Measurements from ENCODE around the gene C8G.
A peak's percentile ranks its signal among the peaks of the same experiment; 100 is the strongest.

Gene C8G

GRCh38 chr9:136944519-136945332, at the start of gene C8G, which contains the start of gene FBXW5:
Gene C8G, plus strand, starts transcription at chr9:136945243. Its CDS starts 78 bp downstream, at chr9:136945321.
Gene FBXW5, minus strand, starts transcription at chr9:136944738. Its CDS starts 655 bp downstream, at chr9:136944083.
- Histone ChIP-seq H3K4me3 (ENCODE audit: low read depth in 1 of 2, low read length in 2 of 2) (peak within 1 kb of the TSS; percentile 82 to 94; a peak in 3 of 4 replicates), H3K4me1 (ENCODE audit: insufficient read depth, low read length) (peaks cover 35% of the 10 kb centered on the region), H3K27me3 (ENCODE audit: insufficient read depth, low read length, poor library complexity) (no peaks in the 10 kb centered on the region), H4K20me1 (ENCODE audit: insufficient read depth, low read length) (peaks cover 17% of the 10 kb centered on the region), H3K9ac (ENCODE audit: low read depth, low read length) (peak within 1 kb of the TSS; percentile 89), H3K9me3 (ENCODE audit: insufficient read depth, low read length, severe bottlenecking) (no peaks in the 10 kb centered on the region), H3K27ac (ENCODE audit: low read length) (peak within 1 kb of the TSS; percentile 84), H2AFZ (ENCODE audit: low read depth, low read length) (peak within 1 kb of the TSS; percentile 71), H3K4me2 (ENCODE audit: insufficient read depth, low read length) (peak within 1 kb of the TSS; percentile 91), H3K79me2 (ENCODE audit: insufficient read depth, low read length) (peaks cover 23% of the 10 kb centered on the region), H3K36me3 (ENCODE audit: insufficient read depth, low read length) (peaks cover 32% of the 10 kb centered on the region)
- no peak for TF ChIP-seq EZH2 (IDR thresholded peaks at IDR 0.05; ENCODE audit: borderline replicate concordance, low read depth, low read length, severe bottlenecking)
- TF ChIP-seq, protein P1, sequence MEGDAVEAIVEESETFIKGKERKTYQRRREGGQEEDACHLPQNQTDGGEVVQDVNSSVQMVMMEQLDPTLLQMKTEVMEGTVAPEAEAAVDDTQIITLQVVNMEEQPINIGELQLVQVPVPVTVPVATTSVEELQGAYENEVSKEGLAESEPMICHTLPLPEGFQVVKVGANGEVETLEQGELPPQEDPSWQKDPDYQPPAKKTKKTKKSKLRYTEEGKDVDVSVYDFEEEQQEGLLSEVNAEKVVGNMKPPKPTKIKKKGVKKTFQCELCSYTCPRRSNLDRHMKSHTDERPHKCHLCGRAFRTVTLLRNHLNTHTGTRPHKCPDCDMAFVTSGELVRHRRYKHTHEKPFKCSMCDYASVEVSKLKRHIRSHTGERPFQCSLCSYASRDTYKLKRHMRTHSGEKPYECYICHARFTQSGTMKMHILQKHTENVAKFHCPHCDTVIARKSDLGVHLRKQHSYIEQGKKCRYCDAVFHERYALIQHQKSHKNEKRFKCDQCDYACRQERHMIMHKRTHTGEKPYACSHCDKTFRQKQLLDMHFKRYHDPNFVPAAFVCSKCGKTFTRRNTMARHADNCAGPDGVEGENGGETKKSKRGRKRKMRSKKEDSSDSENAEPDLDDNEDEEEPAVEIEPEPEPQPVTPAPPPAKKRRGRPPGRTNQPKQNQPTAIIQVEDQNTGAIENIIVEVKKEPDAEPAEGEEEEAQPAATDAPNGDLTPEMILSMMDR (IDR thresholded peaks at IDR 0.05; ENCODE audit: borderline replicate concordance, extremely low read depth, low read length, poor library complexity, severe bottlenecking): peak; percentile 89
- DNase-seq: peak; percentile 93
- peak; percentile 79 for ATAC-seq (ENCODE audit: insufficient read depth, low read depth)

DNA sequence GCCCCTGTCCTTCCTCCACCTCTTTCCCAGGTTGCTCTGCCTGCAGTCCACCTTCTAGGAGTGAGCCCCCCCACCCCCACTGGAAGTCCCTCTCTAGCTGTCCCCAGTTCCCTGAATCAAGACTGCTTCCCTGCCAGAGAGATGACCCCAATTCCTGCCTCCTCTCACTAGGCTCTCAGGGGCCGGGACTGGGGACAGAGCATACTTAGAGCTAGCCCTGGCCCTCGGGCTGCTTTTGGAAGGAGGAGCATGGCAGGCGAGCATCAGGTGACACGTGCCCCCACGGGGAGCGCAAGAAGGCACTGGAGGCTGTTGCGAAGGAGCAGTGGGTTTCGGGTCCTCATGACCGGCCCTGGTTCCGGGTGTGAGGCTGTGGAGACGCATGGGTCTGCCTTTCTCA, 49.0 kb upstream of the C8G start:
- no peak overlapping the region for H2AFZ ChIP-seq (ENCODE audit: low read depth, low read length)
- H3K79me2 ChIP-seq (ENCODE audit: insufficient read depth, low read length): peaks cover 90% of the 10 kb centered on the region
- H3K4me1 ChIP-seq (ENCODE audit: insufficient read depth, low read length): no peaks in the 10 kb centered on the region
- no peaks in the 10 kb centered on the region for H3K9me3 ChIP-seq (ENCODE audit: insufficient read depth, low read length, severe bottlenecking)
- ATAC-seq (ENCODE audit: insufficient read depth, low read depth) (no peak), DNase-seq (no peak)
- H4K20me1 ChIP-seq (ENCODE audit: insufficient read depth, low read length): peaks cover 55% of the 10 kb centered on the region
- no peak overlapping the region for H3K27ac ChIP-seq (ENCODE audit: low read length)
- no peak overlapping the region for H3K4me3 ChIP-seq (ENCODE audit: low read depth in 1 of 2, low read length in 2 of 2)
- H3K27me3 ChIP-seq (ENCODE audit: insufficient read depth, low read length, poor library complexity): no peaks in the 10 kb centered on the region
- no peak overlapping the region for H3K4me2 ChIP-seq (ENCODE audit: insufficient read depth, low read length)
- no peak overlapping the region for H3K9ac ChIP-seq (ENCODE audit: low read depth, low read length)
- TF ChIP-seq EZH2 (IDR thresholded peaks at IDR 0.05; ENCODE audit: borderline replicate concordance, low read depth, low read length, severe bottlenecking): no peak
- TF ChIP-seq, protein P1 (IDR thresholded peaks at IDR 0.05; ENCODE audit: borderline replicate concordance, extremely low read depth, low read length, poor library complexity, severe bottlenecking): no peak
- peaks cover 50% of the 10 kb centered on the region for H3K36me3 ChIP-seq (ENCODE audit: insufficient read depth, low read length)

- Histone ChIP-seq H2AFZ (ENCODE audit: low read depth, low read length) (no peak overlapping the region), H3K27me3 (ENCODE audit: insufficient read depth, low read length, poor library complexity) (no peaks in the 10 kb centered on the region), H3K79me2 (ENCODE audit: insufficient read depth, low read length) (peaks cover 88% of the 10 kb centered on the region), H3K4me3 (ENCODE audit: low read depth in 1 of 2, low read length in 2 of 2) (no peak overlapping the region), H3K4me2 (ENCODE audit: insufficient read depth, low read length) (no peak overlapping the region), H3K27ac (ENCODE audit: low read length) (no peak overlapping the region), H3K4me1 (ENCODE audit: insufficient read depth, low read length) (no peaks in the 10 kb centered on the region), H3K36me3 (ENCODE audit: insufficient read depth, low read length) (peaks cover 66% of the 10 kb centered on the region), H4K20me1 (ENCODE audit: insufficient read depth, low read length) (peaks cover 60% of the 10 kb centered on the region), H3K9ac (ENCODE audit: low read depth, low read length) (no peak overlapping the region), H3K9me3 (ENCODE audit: insufficient read depth, low read length, severe bottlenecking) (no peaks in the 10 kb centered on the region)
- DNase-seq (no peak), ATAC-seq (ENCODE audit: insufficient read depth, low read depth) (no peak)
- TF ChIP-seq, protein P1 (IDR thresholded peaks at IDR 0.05; ENCODE audit: borderline replicate concordance, extremely low read depth, low read length, poor library complexity, severe bottlenecking): no peak
- no peak for TF ChIP-seq EZH2 (IDR thresholded peaks at IDR 0.05; ENCODE audit: borderline replicate concordance, low read depth, low read length, severe bottlenecking)
These were observed 46.5 kb upstream of the C8G start for GRCh38 chr9:136898483-136899100.
